ENCODE data around the gene SNRPD3.
"Not testable (repeated sequence)": the region's sequence is repeated elsewhere in the genome, so short reads cannot be mapped to it uniquely, and the experiment has no call there.

Gene SNRPD3

DNA sequence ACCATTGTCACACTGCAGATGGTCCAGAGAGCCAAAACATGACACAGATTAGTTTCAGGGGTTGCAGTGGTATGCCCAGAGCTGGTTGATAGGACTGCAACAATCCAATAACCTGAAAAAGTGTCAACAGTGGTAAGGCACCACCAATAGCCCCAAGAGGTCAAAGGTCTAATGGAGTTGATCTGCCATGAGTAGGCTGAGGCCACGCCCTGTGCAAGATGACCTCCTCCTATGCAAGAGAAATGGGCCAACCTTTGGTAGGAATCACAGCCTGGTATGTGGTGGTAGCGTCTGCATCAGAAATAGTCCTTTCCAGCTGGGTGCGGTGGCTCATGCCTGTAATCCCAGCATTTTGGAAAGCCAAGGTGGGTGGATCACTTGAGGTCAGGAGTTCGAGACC lies 20.5 kb upstream of the SNRPD3 start:
- DNase-seq, result no peak

DNA sequence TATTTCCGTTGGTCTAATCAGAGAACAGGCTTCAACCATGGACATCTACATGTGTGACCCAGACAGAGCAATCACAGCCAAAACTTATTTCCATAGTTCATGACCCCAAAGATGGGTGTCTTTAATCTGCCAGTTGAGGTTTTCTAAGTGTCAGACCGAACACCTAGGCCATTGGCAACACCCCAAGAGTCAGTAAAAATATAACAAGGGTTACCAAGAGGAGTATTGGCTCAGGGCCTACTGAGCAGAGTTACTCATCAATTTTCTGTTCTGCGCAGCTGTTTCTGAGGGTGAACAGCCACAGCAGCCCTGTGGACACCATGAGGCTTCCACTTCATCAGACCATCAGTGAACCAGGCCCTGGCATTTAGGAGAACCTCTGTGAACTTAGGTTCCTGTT lies 19.7 kb upstream of the SNRPD3 start:
- DNase-seq, result no peak

DNA sequence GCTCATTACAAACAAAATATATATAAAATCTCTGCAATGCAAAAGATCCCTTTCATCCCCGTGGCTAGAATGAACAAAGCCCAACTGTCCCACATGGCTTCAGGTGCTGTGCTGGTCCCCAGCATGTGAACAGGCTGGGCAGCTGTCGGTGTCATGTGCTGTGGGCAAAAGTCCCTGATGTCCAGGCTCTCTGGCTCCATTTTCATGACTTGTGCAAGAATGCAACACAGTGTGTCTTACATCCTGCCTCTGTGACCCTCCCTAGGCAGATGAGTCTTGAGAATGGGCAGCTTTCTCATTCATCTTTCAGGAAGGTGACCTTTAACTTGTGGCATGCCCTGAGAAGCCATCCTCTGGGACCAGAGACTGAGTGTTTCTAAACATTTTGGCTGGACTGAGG lies 15.3 kb upstream of the SNRPD3 start:
- no peak for DNase-seq

DNA sequence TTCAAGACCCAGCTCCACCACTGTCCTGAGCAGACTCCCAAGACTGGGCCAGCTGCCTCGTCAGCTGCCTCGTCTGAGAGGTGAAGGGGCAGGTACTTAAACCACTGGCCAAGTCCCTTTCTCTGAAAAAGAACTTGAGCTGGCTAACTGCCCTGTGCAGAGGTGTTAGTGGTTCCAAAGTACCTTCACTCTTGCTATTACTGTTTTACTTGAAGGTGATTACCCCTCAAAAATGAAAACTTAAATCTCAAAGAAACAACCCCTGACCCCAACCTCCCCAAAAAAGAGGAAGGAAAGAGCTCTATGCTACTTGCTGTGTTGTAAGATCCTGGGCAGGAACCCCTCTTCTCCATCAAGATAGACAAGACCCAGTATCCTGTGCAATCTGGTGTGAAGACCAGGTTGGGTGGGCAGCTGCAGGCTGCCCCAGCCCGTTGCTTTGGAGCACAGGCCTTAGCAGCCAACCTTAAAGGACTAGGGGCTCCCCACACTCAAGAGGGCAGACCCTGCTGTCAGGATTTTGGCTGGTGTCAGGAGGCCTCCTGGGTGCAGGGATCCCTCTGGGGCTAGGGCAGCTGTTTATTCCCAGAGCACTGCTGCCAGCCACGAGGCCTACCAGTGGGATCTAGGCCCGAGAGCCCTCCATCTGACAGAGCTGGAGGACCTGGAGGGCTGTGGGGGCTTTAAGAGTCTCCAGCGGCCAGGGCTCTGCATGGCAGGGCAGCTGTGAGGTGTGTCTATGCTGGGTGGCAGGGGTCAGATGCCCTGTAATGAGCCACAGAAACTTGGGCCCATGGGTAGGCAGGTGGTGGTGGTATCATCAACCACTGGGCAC lies 13.9 kb upstream of the SNRPD3 start:
- DNase-seq, result no peak

DNA sequence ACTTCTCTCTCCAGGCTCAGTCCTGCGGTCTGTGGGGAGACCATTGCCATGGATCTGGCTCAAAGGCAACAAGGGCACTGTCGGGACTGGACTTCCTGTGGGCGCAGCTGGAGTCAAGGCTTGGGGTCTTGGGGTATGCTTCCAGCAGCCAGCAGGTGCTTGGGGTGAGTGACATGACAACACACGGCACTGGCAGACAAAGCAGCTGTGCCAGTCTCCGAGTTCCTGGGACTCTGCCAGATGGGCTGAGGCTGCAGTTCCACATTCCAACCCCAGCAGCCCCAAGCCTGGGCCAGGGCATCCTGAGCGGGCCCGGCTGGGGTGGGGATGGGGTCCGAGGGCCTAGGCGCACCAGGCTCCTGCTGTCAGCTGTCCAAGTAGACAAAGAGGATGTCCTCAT lies 13.2 kb upstream of the SNRPD3 start:
- no peak for DNase-seq

DNA sequence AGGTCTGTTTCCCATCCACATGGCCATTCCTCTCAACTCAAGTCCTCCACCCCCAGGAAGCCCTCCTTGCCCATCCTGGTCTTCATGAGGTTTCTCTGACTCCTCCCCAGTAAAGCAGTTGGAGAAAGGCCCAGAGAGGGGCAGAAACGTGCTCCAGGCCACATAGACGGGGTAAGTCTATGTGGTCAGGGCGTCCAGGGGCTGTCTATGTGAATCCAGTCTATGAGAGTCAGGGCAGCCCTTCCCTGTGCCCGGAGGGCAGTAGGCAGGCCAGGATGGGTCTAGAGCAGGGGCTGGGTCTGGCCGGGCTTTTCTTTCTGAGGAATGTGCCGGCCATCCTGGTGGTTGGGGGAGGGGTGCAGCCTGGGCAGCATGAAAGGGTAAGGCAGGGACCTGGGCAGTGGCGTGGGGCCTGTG lies 12.6 kb upstream of the SNRPD3 start:
- no peak for DNase-seq

DNA sequence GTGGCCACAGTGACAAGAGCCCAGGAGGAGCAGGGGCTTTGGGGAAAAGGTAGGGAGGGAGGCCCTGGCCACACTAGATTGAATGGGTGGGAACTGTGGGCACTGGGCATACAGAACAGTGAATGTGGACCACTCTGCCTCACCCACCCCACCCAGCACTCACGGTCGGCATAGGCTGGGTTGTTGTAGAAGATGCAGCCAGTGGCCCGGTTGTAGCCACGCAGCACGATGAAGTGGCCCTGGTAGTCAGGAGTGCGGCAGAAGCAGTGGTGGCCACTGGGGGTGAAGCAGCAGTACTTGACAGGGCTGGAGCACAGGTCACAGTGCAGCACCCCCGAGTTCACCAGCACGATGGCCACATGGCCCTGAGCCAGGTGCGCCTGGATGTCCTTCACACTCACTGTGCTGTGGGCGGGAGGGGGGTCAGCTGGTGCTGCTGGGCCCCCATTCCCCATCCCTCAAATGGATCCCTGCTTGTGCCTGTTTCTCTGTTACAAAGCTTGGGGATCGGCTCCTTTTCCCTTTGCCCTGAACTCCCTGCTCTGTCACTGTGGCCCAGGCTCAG lies 12.0 kb upstream of the SNRPD3 start:
- no peak for DNase-seq

DNA sequence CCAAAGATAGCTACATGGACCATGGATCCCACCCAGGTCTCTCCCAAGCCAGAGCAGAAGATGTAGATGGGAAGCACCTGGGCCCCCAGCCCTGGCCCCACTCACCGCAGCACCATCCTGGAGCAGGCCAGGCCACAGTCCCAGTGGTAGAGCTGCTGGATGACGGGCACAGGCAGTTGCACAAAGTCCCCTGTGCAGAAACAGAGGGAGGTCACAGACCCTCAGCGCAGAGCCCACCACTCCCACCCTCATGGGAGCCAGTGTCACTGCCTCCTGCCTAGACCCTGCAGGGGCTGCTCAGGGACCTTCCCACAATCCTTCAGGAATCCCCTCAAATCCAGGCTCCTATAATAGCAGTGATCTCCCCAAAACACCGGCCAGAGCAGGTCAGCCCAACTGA lies 7.0 kb upstream of the SNRPD3 start:
- no peak for DNase-seq

DNA sequence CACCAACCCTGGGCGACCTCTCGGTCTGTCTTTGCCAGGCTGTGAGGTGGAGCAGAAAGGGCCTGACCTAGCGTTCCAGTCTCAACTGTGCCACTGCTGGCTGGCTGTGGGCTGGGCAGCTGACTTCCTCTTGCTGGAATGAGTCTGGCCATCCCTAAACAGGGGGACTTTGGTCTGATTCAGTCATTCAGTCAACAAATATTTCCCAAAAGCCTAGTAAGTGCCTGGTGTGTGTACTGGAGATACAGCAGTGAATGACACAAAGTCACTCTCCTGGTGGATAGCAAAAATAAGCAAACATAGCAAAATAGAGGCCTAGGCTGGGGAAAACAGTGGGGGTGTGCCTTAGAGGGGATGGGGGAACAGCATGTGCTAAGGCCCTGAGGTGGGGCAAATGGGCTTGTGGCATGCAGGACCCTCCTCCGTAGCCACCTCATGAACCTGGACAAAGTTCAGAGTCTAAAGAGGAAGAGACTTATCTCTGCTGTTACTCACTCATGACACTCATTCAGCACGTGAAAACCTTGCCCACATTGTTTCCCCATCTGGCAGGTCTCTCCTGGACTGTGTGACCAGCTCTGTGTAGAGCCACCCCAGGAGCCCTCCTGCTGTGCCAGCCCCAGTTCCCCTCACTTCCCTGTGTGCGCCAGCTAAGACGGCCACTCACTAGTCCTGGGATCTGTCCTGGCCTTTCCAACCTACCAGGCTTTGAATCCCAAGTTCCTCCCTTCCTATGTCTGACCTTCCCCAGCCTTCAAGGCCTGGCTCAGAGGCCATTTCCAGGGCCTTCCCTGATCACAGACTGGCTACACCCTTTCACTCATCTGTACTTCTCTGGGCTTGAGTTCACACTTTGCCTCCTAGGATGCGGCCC lies 5.5 kb upstream of the SNRPD3 start:
- no peak for DNase-seq

DNA sequence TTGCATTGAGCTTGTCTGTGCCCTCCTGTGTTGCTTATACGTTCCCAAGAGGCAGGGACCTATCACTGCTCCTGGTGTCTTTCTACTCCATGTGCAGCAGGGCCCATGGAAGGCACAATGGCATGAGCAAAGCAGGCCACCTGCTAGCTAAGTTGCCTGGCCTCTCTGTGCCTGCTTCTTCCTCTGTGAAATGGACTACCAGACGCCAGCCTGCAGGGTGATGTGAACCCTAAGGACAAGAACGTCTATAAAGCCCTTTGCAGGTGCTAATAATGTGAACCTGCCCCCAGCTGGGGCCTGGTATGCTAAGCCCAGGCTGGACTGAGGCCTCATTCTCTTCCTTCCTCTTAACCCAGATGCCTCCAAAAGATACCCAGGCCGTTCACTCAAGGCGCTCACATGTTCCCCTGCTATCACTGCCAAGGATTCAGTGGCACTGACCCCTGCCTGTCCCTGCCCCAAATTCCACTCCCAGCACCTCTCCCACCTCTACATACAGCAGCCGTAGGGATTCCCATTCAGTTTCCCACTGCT lies 4.8 kb upstream of the SNRPD3 start:
- DNase-seq, result no peak

DNA sequence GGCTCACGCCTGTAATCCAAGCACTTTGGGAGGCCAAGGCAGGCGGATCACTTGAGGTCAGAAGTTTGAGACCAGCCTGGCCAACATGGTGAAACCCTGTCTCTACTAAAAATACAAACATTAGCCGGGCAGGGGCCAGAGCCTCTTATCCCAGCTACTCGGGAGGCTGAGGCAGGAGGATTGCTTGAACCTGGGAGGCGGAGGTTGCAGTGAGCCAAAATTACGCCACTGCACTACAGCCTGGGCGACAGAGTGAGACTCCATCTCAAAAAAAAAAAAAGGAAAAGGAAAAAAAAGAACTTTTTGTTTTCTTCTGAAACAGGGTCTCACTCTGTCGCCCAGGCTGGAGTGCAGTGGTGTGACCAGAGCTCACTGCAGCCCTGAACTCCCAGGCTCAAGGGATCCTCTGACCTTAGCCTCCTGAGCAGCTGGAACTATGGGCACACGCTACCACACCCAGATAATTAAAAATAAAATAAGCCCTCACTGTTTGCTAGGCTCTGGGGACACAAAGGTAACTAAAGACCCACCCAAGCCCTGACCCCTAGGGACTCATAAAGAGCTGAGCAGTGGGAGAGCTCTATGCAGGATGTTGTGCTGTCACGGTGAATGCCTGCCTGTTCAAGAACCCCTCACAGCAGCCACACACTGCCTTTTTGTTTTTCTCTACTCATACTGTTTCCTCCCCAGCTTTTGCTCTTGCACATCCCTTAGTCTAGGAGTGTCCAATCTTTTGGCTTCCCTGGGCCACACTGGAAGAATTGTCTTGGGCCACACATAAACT lies 3.1 kb upstream of the SNRPD3 start:
- not testable (repeated sequence) for DNase-seq

DNA sequence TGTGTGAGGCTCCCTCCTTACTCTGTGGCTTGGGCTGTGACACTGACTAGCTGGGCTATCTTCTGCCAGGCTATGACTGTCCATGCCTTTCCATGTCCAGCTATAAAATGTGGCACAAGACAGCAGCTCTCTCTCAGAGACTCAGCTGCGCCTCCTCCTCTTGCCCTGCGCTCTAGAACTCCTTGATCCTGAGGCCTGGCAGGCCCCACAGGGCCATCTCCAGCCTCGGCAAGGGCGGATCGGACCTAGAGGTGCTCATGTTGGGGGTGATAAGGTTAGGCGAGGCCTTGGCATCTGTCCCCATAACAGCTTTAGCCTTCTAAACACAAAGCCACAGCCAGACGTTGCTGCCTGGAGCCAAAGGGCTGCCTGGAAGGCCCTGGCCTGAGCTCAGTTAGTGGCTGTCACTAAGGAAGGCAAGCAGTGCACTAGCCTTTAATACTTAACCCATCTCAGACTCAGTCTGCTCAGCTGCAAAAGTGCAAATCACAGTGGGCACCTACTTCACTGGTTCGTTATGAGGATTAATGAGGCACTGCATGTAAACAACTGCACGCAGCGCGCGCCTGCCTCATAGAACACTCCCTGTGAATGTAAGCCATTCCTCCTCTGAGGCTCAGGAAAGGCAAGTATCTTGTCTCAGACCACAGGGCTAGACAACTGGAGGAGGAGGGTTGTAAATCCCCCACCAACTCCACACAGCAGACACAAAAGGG lies 2.0 kb upstream of the SNRPD3 start:
- peak; percentile 12 for DNase-seq

DNA sequence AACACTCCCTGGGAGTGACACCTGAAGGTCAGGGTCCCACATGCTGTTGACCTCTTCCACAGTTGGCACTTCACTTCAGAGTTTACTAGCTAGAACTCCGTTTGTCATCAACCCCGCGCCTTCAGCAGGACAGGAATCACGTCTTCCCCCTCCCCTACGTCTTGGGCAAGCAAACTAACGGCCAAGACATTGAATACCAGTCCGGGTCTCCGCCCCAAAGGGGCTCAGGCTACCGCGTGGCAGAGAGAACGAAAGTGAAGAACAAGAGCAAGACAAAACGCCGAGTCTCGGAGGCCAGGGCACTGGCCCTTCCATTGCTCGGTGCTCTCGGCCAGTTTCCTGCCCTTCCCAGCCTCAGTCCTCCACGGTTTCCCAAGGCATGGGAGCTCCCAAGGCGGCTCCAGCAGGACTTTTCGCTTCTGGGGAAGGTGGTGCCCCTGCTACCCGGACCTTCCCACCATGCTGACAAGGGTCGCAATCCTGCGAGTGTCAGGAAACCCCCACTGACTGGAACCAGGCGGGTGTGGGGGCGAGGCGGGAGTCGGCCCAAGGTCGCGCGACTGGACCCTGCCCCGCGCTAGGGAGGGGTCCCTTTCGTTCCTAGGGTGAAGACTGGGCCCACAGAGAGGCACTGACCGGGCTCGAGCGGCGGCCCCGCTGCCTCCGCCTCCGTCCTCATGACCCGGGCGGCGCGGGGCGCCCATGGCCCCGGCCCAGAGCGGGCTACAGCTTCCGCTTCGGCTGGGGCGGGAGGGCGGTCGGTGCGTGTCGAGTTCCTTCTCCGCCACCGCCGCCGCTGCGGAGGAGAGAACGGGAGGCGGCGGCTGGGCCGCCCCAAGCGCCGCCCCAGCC lies 1.3 kb upstream of the SNRPD3 start, which contains the start of gene GUCD1:
TSS of gene GUCD1 (minus strand) at position 826 of the 852 bp plus-strand sequence. CDS start at position 679, 147 bp downstream.
- peak; percentile 50 for DNase-seq

DNA sequence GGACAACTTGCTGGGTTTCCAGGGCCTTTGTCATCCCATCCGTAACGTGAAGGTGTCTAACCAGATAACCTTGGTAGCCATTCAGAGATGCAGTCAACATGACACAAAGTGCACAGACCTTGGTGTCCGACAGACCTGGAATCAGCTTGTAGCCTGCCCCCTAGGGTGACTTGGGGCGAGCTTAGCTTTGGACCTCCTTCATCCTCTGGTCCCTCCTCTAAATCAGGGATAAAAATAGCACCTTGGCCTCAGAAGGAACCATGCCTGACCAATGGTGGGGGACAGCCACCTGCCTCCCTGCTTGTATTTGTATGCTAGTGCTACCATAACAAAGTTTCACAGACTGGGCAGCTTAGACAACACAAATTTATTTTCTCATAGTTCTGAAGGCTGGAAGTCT lies 3.7 kb downstream of the SNRPD3 start:
- DNase-seq, result no peak

DNA sequence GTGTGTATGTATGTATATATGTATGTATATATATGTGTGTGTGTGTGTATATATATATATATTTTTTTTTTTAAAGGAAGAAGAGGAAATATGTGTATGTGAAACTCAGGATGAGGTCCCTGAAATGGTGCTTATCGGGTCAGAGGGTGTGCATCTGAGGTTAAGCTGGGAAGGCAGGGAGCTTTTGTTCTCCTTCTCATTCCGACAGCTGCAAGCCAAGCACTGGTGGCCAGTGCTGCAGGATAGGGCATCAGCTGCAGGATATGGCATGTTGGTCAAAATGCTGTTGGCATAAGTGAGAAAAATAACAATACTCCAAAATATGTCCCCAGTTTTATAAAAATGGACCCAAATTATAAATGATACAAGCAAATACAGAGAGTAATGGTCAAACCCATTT lies 7.4 kb downstream of the SNRPD3 start:
- no peak for DNase-seq

DNA sequence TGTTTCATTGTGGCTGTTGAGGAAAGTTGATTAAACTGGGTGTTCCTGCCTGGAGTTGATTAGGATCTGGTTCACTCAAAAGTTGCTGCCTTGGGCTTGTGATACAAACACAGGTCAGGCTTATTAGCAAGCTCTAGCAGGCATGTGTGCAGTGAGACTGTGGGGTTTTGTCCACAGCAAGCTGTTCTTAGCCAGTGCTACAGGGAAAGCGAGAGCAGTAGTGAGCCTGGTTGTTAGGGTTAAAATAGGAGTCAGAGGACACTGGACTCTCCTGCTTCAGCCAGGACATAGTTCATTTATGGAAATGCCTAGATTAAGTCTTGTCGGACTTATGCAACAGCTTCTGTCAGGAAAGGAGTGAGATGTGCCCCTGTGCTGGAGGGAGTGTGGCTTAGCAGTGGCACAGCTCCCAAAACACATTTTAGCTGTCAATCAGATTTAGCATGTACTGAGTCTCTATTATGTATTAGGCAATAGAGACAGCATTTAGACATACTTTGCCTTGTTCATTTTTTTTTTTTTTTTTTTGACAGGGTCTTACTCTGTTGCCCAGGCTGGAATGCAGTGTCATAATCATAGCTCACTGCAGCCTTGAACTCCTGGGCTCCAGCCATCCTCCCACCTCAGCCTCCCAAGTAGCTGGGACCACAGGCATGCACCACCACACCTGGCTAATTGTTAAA lies 8.7 kb downstream of the SNRPD3 start:
- no peak for DNase-seq

DNA sequence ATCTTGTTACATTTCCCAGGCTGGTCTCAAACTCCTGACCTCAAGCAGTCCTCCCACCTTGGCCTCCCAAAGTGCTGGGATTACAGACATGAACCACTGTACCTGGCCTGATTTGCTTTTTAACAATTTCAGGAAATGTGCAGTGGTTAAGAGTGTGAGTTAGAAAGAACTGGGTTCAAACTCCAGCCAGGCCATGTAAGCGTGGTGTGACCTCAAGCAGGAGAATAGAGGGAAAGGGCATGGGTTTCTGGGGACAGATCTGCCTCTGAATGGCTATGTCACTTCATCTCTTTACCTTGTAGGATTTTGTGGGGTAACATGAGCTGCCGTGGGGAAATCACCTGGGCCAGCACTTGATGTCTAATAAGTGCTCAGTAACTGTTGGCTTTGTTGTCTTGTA lies 9.3 kb downstream of the SNRPD3 start:
- no peak for DNase-seq

DNA sequence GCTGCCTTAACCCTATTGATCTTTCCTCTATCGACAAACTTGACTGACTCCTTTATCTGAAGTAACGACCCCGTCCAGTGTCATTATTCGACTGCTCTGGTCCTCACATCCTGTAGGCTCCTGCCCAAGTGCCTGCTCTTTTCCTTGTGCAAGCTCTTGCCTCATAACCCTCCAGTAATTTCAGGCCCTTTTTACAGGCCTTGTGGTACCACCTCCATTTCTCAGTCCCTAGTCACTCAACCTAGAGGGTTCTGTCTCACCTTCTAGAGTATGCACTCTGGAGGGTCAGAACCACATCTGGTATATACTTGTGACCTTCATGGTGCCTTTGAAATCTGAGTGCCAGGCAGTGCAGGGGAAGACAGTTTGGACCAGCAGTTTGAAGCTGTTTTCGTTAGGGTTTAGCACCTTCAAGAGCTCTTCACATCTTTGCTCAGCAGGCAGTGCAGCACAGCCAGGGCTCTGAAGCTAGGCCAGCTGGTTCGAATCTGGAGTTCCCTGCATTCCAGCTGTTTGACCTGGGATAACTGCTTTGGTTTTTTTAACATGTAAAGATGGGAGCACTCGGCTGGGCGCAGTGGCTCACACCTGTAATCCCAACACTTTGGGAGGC lies 11.2 kb downstream of the SNRPD3 start:
- DNase-seq, result no peak

DNA sequence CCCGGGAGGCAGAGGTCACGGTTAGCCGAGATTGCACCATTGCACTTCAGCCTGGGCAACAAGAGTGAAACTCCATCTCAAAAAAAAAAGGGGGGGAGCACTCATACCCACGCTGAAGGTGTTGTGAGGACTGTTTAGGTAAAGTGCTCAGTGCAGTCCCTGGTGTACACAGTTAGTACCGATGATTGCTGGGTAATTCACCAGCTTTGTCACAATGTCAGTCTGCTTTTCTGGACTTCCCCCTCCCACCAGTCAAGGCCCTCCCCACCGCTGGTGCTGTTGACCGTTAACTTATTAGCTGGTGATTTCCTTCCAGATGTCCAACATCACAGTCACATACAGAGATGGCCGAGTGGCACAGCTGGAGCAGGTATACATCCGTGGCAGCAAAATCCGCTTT lies 11.9 kb downstream of the SNRPD3 start:
- DNase-seq, result no peak

DNA sequence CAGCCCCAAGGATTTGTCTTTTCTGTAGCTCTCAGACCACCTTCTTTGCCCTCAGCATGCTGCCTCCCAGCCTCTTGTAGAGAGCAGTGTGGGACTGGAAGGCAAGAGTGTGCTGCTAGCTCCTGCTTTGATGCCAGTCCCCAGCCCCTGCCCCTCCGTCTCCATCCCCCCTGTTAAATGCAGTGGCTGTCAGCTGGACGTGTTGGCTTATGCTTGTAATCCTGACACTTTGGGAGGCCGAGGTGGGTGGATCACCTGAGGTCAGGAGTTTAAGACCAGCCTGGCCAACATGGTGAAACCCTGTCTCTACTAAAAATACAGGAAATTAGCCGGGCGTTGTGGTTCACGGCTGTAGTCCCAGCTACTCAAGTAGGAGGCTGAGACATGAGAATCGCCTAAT lies 15.5 kb downstream of the SNRPD3 start:
- no peak for DNase-seq
